Measurements from ENCODE around the gene MYH3.
"Not testable (repeated sequence)": the region's sequence is repeated elsewhere in the genome, so short reads cannot be mapped to it uniquely, and the experiment has no call there.

The MYH3 gene

DNA sequence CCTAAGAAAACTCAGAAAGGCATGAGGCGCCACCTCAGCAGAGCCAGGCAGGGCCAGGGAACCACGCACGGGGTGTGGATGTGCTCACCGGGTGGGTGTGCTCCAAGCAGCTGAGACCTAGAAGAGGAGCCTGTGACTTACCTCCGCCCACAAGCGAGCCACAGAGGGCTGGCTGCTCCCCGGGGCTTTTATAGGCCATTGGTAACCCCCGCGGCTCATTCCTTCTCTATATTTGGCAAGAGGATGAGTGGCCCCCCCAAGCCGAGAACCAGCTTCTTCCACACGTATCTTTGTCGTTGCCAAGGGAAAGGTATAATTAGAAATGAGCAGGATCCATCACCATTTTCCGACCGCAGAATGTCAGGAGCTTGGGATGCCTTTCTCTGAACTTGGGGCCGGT, at the start of gene MYH3:
MYH3 (minus strand) TSS at position 162 of the 400 bp plus-strand sequence. CDS start 2,245 bp downstream, outside the sequence.
- Mint-ChIP-seq H3K27ac (no peak within 1 kb of the TSS), H3K36me3 (ENCODE audit: low read depth) (peaks cover 6% of the 10 kb centered on the region), H3K27me3 (no peaks in the 10 kb centered on the region), H3K4me3 (no peak within 1 kb of the TSS), H3K4me1 (peaks cover 13% of the 10 kb centered on the region), H3K9me3 (no peaks in the 10 kb centered on the region)
- no peak for DNase-seq
- ATAC-seq = no peak

DNA sequence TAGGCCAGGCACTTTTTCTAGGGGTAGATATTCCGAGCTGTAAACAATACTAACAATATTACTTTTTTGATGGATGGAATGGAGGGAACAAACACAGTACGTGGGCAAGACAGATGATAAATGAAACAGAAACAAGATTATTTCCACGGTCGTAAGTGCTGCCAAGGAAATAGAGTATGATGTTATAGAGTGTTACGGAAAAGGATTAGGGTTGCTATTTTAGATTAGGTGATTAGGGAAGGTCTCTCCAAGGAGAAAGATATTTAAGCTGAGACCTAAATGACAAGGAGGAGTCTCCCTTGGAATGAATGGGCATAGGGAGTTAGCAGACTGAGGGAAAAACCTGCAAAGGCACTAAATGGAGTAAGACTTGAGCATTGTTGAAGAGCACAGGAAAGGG, 48.6 kb upstream of the MYH3 start:
- DNase-seq (no peak), ATAC-seq (no peak)
- Mint-ChIP-seq H3K27me3 (no peaks in the 10 kb centered on the region), H3K27ac (peak overlapping the region; percentile 38), H3K9me3 (no peaks in the 10 kb centered on the region), H3K4me1 (peaks cover 42% of the 10 kb centered on the region), H3K4me3 (no peak overlapping the region), H3K36me3 (ENCODE audit: low read depth) (peaks cover 45% of the 10 kb centered on the region)

DNA sequence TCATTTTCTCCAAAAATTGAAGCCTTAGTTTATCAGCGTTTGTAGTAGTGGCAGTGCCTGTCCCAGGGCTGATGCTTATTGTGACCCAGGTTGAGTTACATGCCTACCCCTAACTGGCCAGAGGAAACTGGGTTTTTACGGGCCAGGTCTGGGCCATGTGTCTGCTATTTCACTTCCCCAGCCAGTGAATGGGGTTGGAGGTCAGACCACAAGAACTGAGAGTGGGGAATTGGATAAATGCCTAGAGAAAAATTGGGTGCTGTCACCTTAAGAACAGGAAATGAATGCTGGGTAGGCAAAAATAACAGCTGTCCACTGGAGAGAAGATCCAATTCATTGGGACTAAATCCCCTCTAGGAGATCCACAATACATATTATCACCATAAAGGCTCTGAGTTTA, 45.5 kb upstream of the MYH3 start:
- Mint-ChIP-seq H3K27me3 (no peaks in the 10 kb centered on the region), H3K36me3 (ENCODE audit: low read depth) (peaks cover 27% of the 10 kb centered on the region), H3K4me3 (peak overlapping the region; percentile 36), H3K9me3 (no peaks in the 10 kb centered on the region), H3K27ac (peak overlapping the region; percentile 82), H3K4me1 (peaks cover 59% of the 10 kb centered on the region)
- ATAC-seq (no peak), DNase-seq (no peak)

DNA sequence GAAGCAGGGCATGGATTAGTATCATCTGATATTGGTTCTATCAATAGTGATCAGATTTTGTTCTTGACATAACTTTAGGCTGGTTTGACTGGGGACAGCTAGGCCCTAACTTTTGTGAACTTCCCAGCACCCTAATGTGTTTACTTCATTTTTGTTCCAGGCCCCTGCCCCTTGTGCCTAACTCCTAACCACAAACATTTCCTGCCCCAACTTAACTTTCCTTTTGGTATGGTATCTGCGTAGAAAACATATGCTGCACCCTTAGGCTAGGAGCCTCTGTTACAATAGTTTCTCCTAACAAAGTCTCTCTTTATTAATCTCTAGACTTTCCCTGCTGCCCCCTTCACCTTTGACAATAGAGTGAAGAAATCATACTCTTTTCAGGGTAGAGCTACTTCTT, 42.7 kb upstream of the MYH3 start:
- peaks cover 28% of the 10 kb centered on the region for H3K36me3 Mint-ChIP-seq (ENCODE audit: low read depth)
- DNase-seq (no peak), ATAC-seq (no peak)
- no peaks in the 10 kb centered on the region for H3K27me3 Mint-ChIP-seq
- H3K4me1 Mint-ChIP-seq = peaks cover 67% of the 10 kb centered on the region
- H3K4me3 Mint-ChIP-seq = peak overlapping the region; percentile 62
- peak overlapping the region; percentile 88 for H3K27ac Mint-ChIP-seq
- H3K9me3 Mint-ChIP-seq = no peaks in the 10 kb centered on the region

GRCh38 chr17:10698096-10698818, 41.1 kb upstream of the MYH3 start:
- peak overlapping the region; percentile 87 for H3K4me3 Mint-ChIP-seq
- H3K27me3 Mint-ChIP-seq = no peaks in the 10 kb centered on the region
- DNase-seq (no peak), ATAC-seq (no peak)
- H3K9me3 Mint-ChIP-seq = no peaks in the 10 kb centered on the region
- H3K4me1 Mint-ChIP-seq = peaks cover 65% of the 10 kb centered on the region
- H3K27ac Mint-ChIP-seq = peak overlapping the region; percentile 91
- H3K36me3 Mint-ChIP-seq (ENCODE audit: low read depth) = peaks cover 33% of the 10 kb centered on the region

- Mint-ChIP-seq H3K27ac (peak within 1 kb of the TSS; percentile 91), H3K9me3 (no peaks in the 10 kb centered on the region), H3K4me3 (peak within 1 kb of the TSS; percentile 87), H3K4me1 (peaks cover 64% of the 10 kb centered on the region), H3K36me3 (ENCODE audit: low read depth) (peaks cover 42% of the 10 kb centered on the region), H3K27me3 (no peaks in the 10 kb centered on the region)
- ATAC-seq = peak; percentile 99
- peak; percentile 91 for DNase-seq
Measured at GRCh38 chr17:10697092-10698081, 40.3 kb upstream of the MYH3 start, which contains the start of the genes ADPRM and SCO1. Gene ADPRM (plus strand): TSS chr17:10697594. CDS start chr17:10704927, 7,333 bp downstream. Gene SCO1 (minus strand): TSS chr17:10697533. CDS start chr17:10697507, 26 bp downstream.

- H3K27ac Mint-ChIP-seq = peak overlapping the region; percentile 85
- not testable (repeated sequence) for H3K27me3 Mint-ChIP-seq, ATAC-seq, DNase-seq, H3K9me3 Mint-ChIP-seq
- H3K36me3 Mint-ChIP-seq (ENCODE audit: low read depth) = peaks cover 48% of the 10 kb centered on the region
- H3K4me1 Mint-ChIP-seq = peaks cover 57% of the 10 kb centered on the region
- peak overlapping the region; percentile 87 for H3K4me3 Mint-ChIP-seq
Measured at GRCh38 chr17:10695875-10696407, 38.8 kb upstream of the MYH3 start.

DNA sequence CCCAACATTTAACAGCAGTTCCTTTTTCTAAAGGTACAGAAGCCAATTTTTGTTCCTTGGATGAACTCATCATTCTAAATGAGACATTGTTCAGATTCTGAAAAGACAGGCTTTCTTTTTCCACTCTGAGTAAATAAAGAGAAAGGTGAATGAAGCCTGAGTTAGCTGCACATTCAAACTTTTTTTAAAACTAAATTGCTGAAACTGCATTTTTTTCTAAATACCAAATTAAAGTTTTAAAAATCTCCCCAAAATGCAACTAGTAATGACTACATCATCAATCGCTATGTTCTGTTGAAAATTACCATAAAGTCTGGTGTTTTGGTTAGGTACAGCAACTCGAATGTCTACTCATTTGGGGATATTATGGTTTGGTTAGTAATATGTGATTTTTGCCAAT, 30.4 kb upstream of the MYH3 start:
- H3K27ac Mint-ChIP-seq = no peak overlapping the region
- no peaks in the 10 kb centered on the region for H3K27me3 Mint-ChIP-seq
- H3K36me3 Mint-ChIP-seq (ENCODE audit: low read depth) = peaks cover 72% of the 10 kb centered on the region
- H3K9me3 Mint-ChIP-seq = no peaks in the 10 kb centered on the region
- ATAC-seq (no peak), DNase-seq (no peak)
- H3K4me1 Mint-ChIP-seq = peaks cover 28% of the 10 kb centered on the region
- no peak overlapping the region for H3K4me3 Mint-ChIP-seq

DNA sequence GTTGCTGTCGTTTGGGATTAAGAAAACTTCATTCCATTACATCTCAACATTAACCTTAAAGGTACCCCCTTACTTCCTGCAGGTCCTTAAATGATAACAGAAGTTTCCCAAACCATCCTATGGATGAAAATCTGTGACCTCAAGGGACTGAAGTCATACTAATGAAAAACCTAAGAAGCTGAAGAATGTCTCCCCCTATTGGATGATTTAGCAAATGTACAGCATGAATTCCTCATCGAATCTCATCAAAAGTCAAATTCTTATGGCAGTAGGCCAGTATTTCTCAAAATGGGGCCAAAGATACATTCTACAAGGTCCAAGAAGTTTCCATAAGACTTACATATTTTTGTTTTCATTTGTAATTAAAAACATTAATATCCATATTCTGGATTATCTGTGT, 26.7 kb upstream of the MYH3 start:
- Mint-ChIP-seq H3K27ac (no peak overlapping the region), H3K36me3 (ENCODE audit: low read depth) (peaks cover 73% of the 10 kb centered on the region), H3K4me1 (peaks cover 6% of the 10 kb centered on the region), H3K9me3 (no peaks in the 10 kb centered on the region), H3K4me3 (no peak overlapping the region), H3K27me3 (no peaks in the 10 kb centered on the region)
- DNase-seq (no peak), ATAC-seq (no peak)

GRCh38 chr17:10681866-10682446, 24.8 kb upstream of the MYH3 start:
- Mint-ChIP-seq H3K27ac (no peak overlapping the region), H3K4me1 (no peaks in the 10 kb centered on the region), H3K9me3 (no peaks in the 10 kb centered on the region), H3K4me3 (no peak overlapping the region), H3K36me3 (ENCODE audit: low read depth) (peaks cover 78% of the 10 kb centered on the region), H3K27me3 (no peaks in the 10 kb centered on the region)
- ATAC-seq = no peak
- no peak for DNase-seq

- Mint-ChIP-seq H3K9me3 (no peaks in the 10 kb centered on the region), H3K27ac (no peak overlapping the region), H3K27me3 (no peaks in the 10 kb centered on the region), H3K36me3 (ENCODE audit: low read depth) (peaks cover 30% of the 10 kb centered on the region), H3K4me1 (no peaks in the 10 kb centered on the region), H3K4me3 (no peak overlapping the region)
- DNase-seq (no peak), ATAC-seq (no peak)
Measured at GRCh38 chr17:10674704-10675103, 17.6 kb upstream of the MYH3 start.

GRCh38 chr17:10673312-10673711, 16.2 kb upstream of the MYH3 start:
- ATAC-seq = no peak
- no peak overlapping the region for H3K27ac Mint-ChIP-seq
- H3K4me3 Mint-ChIP-seq = no peak overlapping the region
- H3K9me3 Mint-ChIP-seq = no peaks in the 10 kb centered on the region
- no peaks in the 10 kb centered on the region for H3K4me1 Mint-ChIP-seq
- peaks cover 20% of the 10 kb centered on the region for H3K36me3 Mint-ChIP-seq (ENCODE audit: low read depth)
- no peaks in the 10 kb centered on the region for H3K27me3 Mint-ChIP-seq
- DNase-seq = no peak

DNA sequence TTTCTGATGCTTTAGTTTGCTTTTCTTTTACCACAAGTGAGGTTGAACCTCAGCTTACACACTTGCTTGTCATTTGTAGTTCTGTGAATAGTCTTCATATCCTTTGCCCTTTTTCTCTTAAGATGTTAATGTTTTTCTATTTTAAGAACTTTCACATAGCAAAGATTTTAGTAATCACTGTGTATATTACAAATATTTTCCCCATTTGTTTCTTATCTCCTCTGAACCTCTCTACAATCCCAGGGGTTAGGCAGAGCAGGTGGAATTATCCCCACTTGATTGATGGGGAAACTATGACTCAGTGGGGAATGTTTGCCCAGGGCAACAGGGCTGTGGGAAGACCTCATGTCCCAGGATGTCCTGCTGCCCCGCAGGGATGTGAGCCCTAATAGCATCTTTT, 11.7 kb upstream of the MYH3 start:
- no peaks in the 10 kb centered on the region for H3K9me3 Mint-ChIP-seq
- no peak overlapping the region for H3K27ac Mint-ChIP-seq
- no peaks in the 10 kb centered on the region for H3K4me1 Mint-ChIP-seq
- H3K36me3 Mint-ChIP-seq (ENCODE audit: low read depth) = peaks cover 10% of the 10 kb centered on the region
- no peaks in the 10 kb centered on the region for H3K27me3 Mint-ChIP-seq
- H3K4me3 Mint-ChIP-seq = no peak overlapping the region
- DNase-seq (no peak), ATAC-seq (no peak)

GRCh38 chr17:10666906-10667305, 9.8 kb upstream of the MYH3 start:
- Mint-ChIP-seq H3K4me1 (no peaks in the 10 kb centered on the region), H3K9me3 (no peaks in the 10 kb centered on the region), H3K36me3 (ENCODE audit: low read depth) (peaks cover 12% of the 10 kb centered on the region), H3K4me3 (no peak overlapping the region), H3K27me3 (no peaks in the 10 kb centered on the region), H3K27ac (no peak overlapping the region)
- DNase-seq = no peak
- ATAC-seq = no peak

Measured in activated naive CD8-positive, alpha-beta T cell treated with anti-CD3 and anti-CD28 coated beads, Interleukin-2, amount 50 U/mL, for 24 hours (primary cell).